Measurements from ENCODE around the gene CHKB. TPM values are rescaled to one million over a fixed set of nuclear protein-coding genes. Genes with fewer than 3 reads are reported as not detected.
A peak's percentile ranks its signal among the peaks of the same experiment; 100 is the strongest.

Gene CHKB
- total RNA-seq, 1 experiment from 2014 or later: 77.8 TPM

GRCh38 chr22:50581950-50582492 is 628 bp downstream of the CHKB start:
- DNase-seq: peak; percentile 70
- Histone ChIP-seq H3K9ac (ENCODE audit: low read length) (peak overlapping the region; percentile 87), H3K4me1 (ENCODE audit: low read length) (peaks cover 18% of the 10 kb centered on the region), H3K36me3 (ENCODE audit: insufficient read depth, low read length) (peaks cover 10% of the 10 kb centered on the region; the same call in 1 of the 2 replicates), H3K9me2 (replicated peaks; ENCODE audit: insufficient read depth, low read length) (no peaks in the 10 kb centered on the region), H3K27ac (ENCODE audit: low read length) (peak overlapping the region; percentile 79), H3K4me3 (ENCODE audit: low read length) (peak overlapping the region; percentile 99), H4K20me1 (ENCODE audit: insufficient read depth, low read depth, low read length) (no peaks in the 10 kb centered on the region), H3K79me2 (ENCODE audit: low read length) (peaks cover 32% of the 10 kb centered on the region), H2AFZ (ENCODE audit: low read length) (peak overlapping the region; percentile 64; the same call in 1 of the 2 replicates), H3K9me3 (ENCODE audit: low read length) (no peaks in the 10 kb centered on the region), H3K27me3 (ENCODE audit: low read length) (no peaks in the 10 kb centered on the region), H3K4me2 (ENCODE audit: low read depth, low read length, poor library complexity, severe bottlenecking) (peak overlapping the region; percentile 89)

- H3K27me3 ChIP-seq (ENCODE audit: low read length): no peaks in the 10 kb centered on the region
- H4K20me1 ChIP-seq (ENCODE audit: insufficient read depth, low read depth, low read length): no peaks in the 10 kb centered on the region
- H3K9me2 ChIP-seq (replicated peaks; ENCODE audit: insufficient read depth, low read length): no peaks in the 10 kb centered on the region
- peak overlapping the region; percentile 89 for H3K4me2 ChIP-seq (ENCODE audit: low read depth, low read length, poor library complexity, severe bottlenecking)
- no peak overlapping the region for H2AFZ ChIP-seq (ENCODE audit: low read length)
- peaks cover 32% of the 10 kb centered on the region for H3K79me2 ChIP-seq (ENCODE audit: low read length)
- H3K9ac ChIP-seq (ENCODE audit: low read length): peak overlapping the region; percentile 87
- H3K4me1 ChIP-seq (ENCODE audit: low read length): peaks cover 18% of the 10 kb centered on the region
- no peak for DNase-seq
- peaks cover 11% of the 10 kb centered on the region; the same call in 1 of the 2 replicates for H3K36me3 ChIP-seq (ENCODE audit: insufficient read depth, low read length)
- no peaks in the 10 kb centered on the region for H3K9me3 ChIP-seq (ENCODE audit: low read length)
- peak overlapping the region; percentile 79 for H3K27ac ChIP-seq (ENCODE audit: low read length)
- peak overlapping the region; percentile 99 for H3K4me3 ChIP-seq (ENCODE audit: low read length)
Observed at GRCh38 chr22:50581031-50581949, 1.4 kb downstream of the CHKB start.

- Histone ChIP-seq H3K9me3 (ENCODE audit: low read length) (no peaks in the 10 kb centered on the region), H3K9me2 (replicated peaks; ENCODE audit: insufficient read depth, low read length) (no peaks in the 10 kb centered on the region), H3K27me3 (ENCODE audit: low read length) (no peaks in the 10 kb centered on the region), H3K4me1 (ENCODE audit: low read length) (peaks cover 18% of the 10 kb centered on the region), H2AFZ (ENCODE audit: low read length) (no peak overlapping the region), H3K79me2 (ENCODE audit: low read length) (peaks cover 32% of the 10 kb centered on the region), H3K4me3 (ENCODE audit: low read length) (no peak overlapping the region), H3K4me2 (ENCODE audit: low read depth, low read length, poor library complexity, severe bottlenecking) (no peak overlapping the region), H3K27ac (ENCODE audit: low read length) (no peak overlapping the region), H3K36me3 (ENCODE audit: insufficient read depth, low read length) (peaks cover 16% of the 10 kb centered on the region; the same call in 1 of the 2 replicates), H3K9ac (ENCODE audit: low read length) (no peak overlapping the region), H4K20me1 (ENCODE audit: insufficient read depth, low read depth, low read length) (no peaks in the 10 kb centered on the region)
- no peak for DNase-seq
Observed at GRCh38 chr22:50579752-50580151, 2.9 kb downstream of the CHKB start.

- no peaks in the 10 kb centered on the region for H3K9me2 ChIP-seq (replicated peaks; ENCODE audit: insufficient read depth, low read length)
Observed at GRCh38 chr22:50578776-50579310, 3.8 kb downstream of the CHKB start.

GRCh38 chr22:50577987-50578775 is 4.5 kb downstream of the CHKB start, which contains the start of gene CPT1B:
TSS of gene CPT1B (minus strand) at chr22:50578427. CDS start at chr22:50577915, 512 bp downstream.
- H2AFZ ChIP-seq (ENCODE audit: low read length): no peak within 1 kb of the TSS
- no peak within 1 kb of the TSS for H3K27ac ChIP-seq (ENCODE audit: low read length)
- DNase-seq: no peak
- H3K9me3 ChIP-seq (ENCODE audit: low read length): no peaks in the 10 kb centered on the region
- H3K4me1 ChIP-seq (ENCODE audit: low read length): peaks cover 11% of the 10 kb centered on the region
- H3K9ac ChIP-seq (ENCODE audit: low read length): no peak within 1 kb of the TSS
- no peaks in the 10 kb centered on the region for H3K9me2 ChIP-seq (replicated peaks; ENCODE audit: insufficient read depth, low read length)
- peaks cover 19% of the 10 kb centered on the region for H3K79me2 ChIP-seq (ENCODE audit: low read length)
- H3K4me2 ChIP-seq (ENCODE audit: low read depth, low read length, poor library complexity, severe bottlenecking): no peak within 1 kb of the TSS
- H3K27me3 ChIP-seq (ENCODE audit: low read length): no peaks in the 10 kb centered on the region
- H4K20me1 ChIP-seq (ENCODE audit: insufficient read depth, low read depth, low read length): no peaks in the 10 kb centered on the region
- H3K36me3 ChIP-seq (ENCODE audit: insufficient read depth, low read length): peaks cover 16% of the 10 kb centered on the region; the same call in 1 of the 2 replicates
- H3K4me3 ChIP-seq (ENCODE audit: low read length): no peak within 1 kb of the TSS

More at GRCh38 chr22:50578776-50579310, 3.8 kb downstream of the CHKB start:
- H3K9me3 ChIP-seq (ENCODE audit: low read length): no peaks in the 10 kb centered on the region
- no peak overlapping the region for H3K9ac ChIP-seq (ENCODE audit: low read length)
- no peak overlapping the region for H3K4me3 ChIP-seq (ENCODE audit: low read length)
- H2AFZ ChIP-seq (ENCODE audit: low read length): no peak overlapping the region
- no peaks in the 10 kb centered on the region for H3K27me3 ChIP-seq (ENCODE audit: low read length)
- peaks cover 16% of the 10 kb centered on the region; the same call in 1 of the 2 replicates for H3K36me3 ChIP-seq (ENCODE audit: insufficient read depth, low read length)
- H3K27ac ChIP-seq (ENCODE audit: low read length): no peak overlapping the region
- peaks cover 26% of the 10 kb centered on the region for H3K79me2 ChIP-seq (ENCODE audit: low read length)
- H3K4me2 ChIP-seq (ENCODE audit: low read depth, low read length, poor library complexity, severe bottlenecking): no peak overlapping the region
- no peak for DNase-seq
- H3K4me1 ChIP-seq (ENCODE audit: low read length): peaks cover 15% of the 10 kb centered on the region
- no peaks in the 10 kb centered on the region for H4K20me1 ChIP-seq (ENCODE audit: insufficient read depth, low read depth, low read length)

- Histone ChIP-seq H3K4me3 (ENCODE audit: low read length) (no peak overlapping the region), H3K27ac (ENCODE audit: low read length) (no peak overlapping the region), H3K27me3 (ENCODE audit: low read length) (no peaks in the 10 kb centered on the region), H3K4me2 (ENCODE audit: low read depth, low read length, poor library complexity, severe bottlenecking) (no peak overlapping the region), H3K4me1 (ENCODE audit: low read length) (peaks cover 11% of the 10 kb centered on the region), H4K20me1 (ENCODE audit: insufficient read depth, low read depth, low read length) (no peaks in the 10 kb centered on the region), H3K9ac (ENCODE audit: low read length) (no peak overlapping the region), H3K9me2 (replicated peaks; ENCODE audit: insufficient read depth, low read length) (no peaks in the 10 kb centered on the region), H3K9me3 (ENCODE audit: low read length) (no peaks in the 10 kb centered on the region), H2AFZ (ENCODE audit: low read length) (no peak overlapping the region), H3K79me2 (ENCODE audit: low read length) (peaks cover 18% of the 10 kb centered on the region), H3K36me3 (ENCODE audit: insufficient read depth, low read length) (peaks cover 16% of the 10 kb centered on the region; the same call in 1 of the 2 replicates)
- no peak for DNase-seq
Observed at GRCh38 chr22:50577697-50577986, 5.0 kb downstream of the CHKB start.

- DNase-seq: no peak
- H3K9ac ChIP-seq (ENCODE audit: low read length): no peak overlapping the region
- no peaks in the 10 kb centered on the region for H3K9me3 ChIP-seq (ENCODE audit: low read length)
- H3K4me3 ChIP-seq (ENCODE audit: low read length): no peak overlapping the region
- H3K4me2 ChIP-seq (ENCODE audit: low read depth, low read length, poor library complexity, severe bottlenecking): no peak overlapping the region
- H3K4me1 ChIP-seq (ENCODE audit: low read length): peaks cover 11% of the 10 kb centered on the region
- peaks cover 16% of the 10 kb centered on the region; the same call in 1 of the 2 replicates for H3K36me3 ChIP-seq (ENCODE audit: insufficient read depth, low read length)
- no peaks in the 10 kb centered on the region for H3K9me2 ChIP-seq (replicated peaks; ENCODE audit: insufficient read depth, low read length)
- peaks cover 17% of the 10 kb centered on the region for H3K79me2 ChIP-seq (ENCODE audit: low read length)
- no peaks in the 10 kb centered on the region for H3K27me3 ChIP-seq (ENCODE audit: low read length)
- no peak overlapping the region for H3K27ac ChIP-seq (ENCODE audit: low read length)
- H2AFZ ChIP-seq (ENCODE audit: low read length): no peak overlapping the region
- H4K20me1 ChIP-seq (ENCODE audit: insufficient read depth, low read depth, low read length): no peaks in the 10 kb centered on the region
Observed at GRCh38 chr22:50576806-50577696, 5.6 kb downstream of the CHKB start.

Data from Karpas-422 (cell line).